Adrenal gland (tissue), 5 donors: ENCODE results near the gene TMEM256.

Experiments
- POLR2A ChIP-seq, 2 donors: fragments of 450-650 bp; IDR thresholded peaks; one replicate each; pipeline ENCODE4 v1.6.1; 2017; ENCODE audit warnings: antibody characterized with exemption in 2 of 2, mild to moderate bottlenecking in 2 of 2, moderate library complexity in 1 of 2
- TF ChIP-seq, protein P1 (sequence below), 6 experiments: fragments of 450-650 bp in 4 of 6; fragments of 200-600 bp in 2 of 6; sonication (generic) in 1 of 6; IDR thresholded peaks; 1 replicate in 5 of 6; 2 replicates in 1 of 6; pipeline versions ENCODE4 v1.5.1 to v1.8.0; 2016 to 2021; ENCODE audit warnings: antibody characterized with exemption in 6 of 6, mild to moderate bottlenecking in 2 of 6, moderate library complexity in 1 of 6
- donor health status: DM: no; HTN: no; CAD: no.

DNA sequence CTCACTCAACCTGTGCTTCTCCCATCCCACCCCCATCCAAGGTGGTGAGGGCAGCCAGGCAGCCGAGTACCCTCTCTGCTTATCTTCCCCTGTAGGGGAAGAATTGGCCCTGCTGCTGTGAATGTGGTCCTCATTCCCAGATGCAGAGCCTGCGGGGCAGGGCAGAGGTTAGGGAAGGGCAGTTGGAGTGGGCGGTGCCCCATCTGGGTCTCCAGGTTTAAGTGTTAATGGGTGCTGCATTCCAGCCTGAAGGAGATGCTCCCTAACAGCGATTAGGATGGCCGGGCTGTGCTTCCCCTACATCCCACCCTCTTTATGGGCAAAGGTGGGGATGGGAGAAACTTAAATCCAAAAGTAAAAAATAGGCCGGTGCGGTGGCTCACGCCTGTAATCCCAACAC is 36.8 kb downstream of the TMEM256 start:
- TF ChIP-seq, protein P1, sequence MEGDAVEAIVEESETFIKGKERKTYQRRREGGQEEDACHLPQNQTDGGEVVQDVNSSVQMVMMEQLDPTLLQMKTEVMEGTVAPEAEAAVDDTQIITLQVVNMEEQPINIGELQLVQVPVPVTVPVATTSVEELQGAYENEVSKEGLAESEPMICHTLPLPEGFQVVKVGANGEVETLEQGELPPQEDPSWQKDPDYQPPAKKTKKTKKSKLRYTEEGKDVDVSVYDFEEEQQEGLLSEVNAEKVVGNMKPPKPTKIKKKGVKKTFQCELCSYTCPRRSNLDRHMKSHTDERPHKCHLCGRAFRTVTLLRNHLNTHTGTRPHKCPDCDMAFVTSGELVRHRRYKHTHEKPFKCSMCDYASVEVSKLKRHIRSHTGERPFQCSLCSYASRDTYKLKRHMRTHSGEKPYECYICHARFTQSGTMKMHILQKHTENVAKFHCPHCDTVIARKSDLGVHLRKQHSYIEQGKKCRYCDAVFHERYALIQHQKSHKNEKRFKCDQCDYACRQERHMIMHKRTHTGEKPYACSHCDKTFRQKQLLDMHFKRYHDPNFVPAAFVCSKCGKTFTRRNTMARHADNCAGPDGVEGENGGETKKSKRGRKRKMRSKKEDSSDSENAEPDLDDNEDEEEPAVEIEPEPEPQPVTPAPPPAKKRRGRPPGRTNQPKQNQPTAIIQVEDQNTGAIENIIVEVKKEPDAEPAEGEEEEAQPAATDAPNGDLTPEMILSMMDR (IDR thresholded peaks at IDR 0.05): no peak
- TF ChIP-seq POLR2A (IDR thresholded peaks at IDR 0.05): no peak
